ENCODE measurements around the gene TENT5A. TPM values are rescaled to one million over a fixed set of nuclear protein-coding genes. Genes with fewer than 3 reads are reported as not detected.
A peak's percentile ranks its signal among the peaks of the same experiment; 100 is the strongest.

TENT5A gene
- total RNA-seq, 1 experiment from 2014 or later: 2.5 TPM

DNA sequence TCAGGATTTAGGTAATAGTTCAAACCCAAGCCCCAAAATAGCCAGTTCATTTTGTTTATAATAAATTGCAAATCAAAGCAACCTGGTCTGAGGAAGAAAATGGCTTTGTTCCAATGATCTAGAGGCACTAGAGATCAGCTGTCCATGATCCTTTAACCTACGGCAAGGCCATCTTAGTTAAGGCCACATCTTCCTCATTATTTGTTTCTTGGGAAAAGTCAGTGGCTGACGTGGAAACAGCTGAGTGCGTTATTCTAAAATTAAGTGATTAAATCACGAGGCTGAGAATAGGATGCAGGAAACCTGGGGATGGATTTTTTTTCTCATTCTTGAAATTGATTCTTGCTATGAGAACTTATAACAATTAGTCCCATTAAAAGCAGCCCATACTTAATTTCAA is 10.1 kb upstream of the TENT5A start:
- Mint-ChIP-seq H3K27me3 (ENCODE audit: insufficient read depth, unreplicated experiment) (no peaks in the 10 kb centered on the region), H3K27ac (ENCODE audit: low read depth, unreplicated experiment) (no peak overlapping the region), H3K36me3 (ENCODE audit: insufficient read depth, unreplicated experiment) (no peaks in the 10 kb centered on the region), H3K9me3 (ENCODE audit: unreplicated experiment) (no peaks in the 10 kb centered on the region), H3K4me3 (ENCODE audit: unreplicated experiment) (no peak overlapping the region), H3K4me1 (ENCODE audit: insufficient read depth, unreplicated experiment) (peaks cover 28% of the 10 kb centered on the region)
- BruUV-seq (replicated peaks): no TSS peak
- CTCF ChIA-PET: interaction anchor here (1.0 kb wide), 1 partner anchor 278 kb away, joined by 3 read pairs; no protein-coding TSS in a partner anchor
- POLR2A ChIA-PET: interaction anchor here (0.5 to 2.0 kb wide), 5 partner anchors 9 to 1599 kb away, joined by 3 to 8 read pairs (median 3); partner anchors contain the start of gene TENT5A
- TF ChIP-seq, protein P1, sequence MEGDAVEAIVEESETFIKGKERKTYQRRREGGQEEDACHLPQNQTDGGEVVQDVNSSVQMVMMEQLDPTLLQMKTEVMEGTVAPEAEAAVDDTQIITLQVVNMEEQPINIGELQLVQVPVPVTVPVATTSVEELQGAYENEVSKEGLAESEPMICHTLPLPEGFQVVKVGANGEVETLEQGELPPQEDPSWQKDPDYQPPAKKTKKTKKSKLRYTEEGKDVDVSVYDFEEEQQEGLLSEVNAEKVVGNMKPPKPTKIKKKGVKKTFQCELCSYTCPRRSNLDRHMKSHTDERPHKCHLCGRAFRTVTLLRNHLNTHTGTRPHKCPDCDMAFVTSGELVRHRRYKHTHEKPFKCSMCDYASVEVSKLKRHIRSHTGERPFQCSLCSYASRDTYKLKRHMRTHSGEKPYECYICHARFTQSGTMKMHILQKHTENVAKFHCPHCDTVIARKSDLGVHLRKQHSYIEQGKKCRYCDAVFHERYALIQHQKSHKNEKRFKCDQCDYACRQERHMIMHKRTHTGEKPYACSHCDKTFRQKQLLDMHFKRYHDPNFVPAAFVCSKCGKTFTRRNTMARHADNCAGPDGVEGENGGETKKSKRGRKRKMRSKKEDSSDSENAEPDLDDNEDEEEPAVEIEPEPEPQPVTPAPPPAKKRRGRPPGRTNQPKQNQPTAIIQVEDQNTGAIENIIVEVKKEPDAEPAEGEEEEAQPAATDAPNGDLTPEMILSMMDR (IDR thresholded peaks at IDR 0.05; ENCODE audit: unreplicated experiment): no peak
- DNase-seq (ENCODE audit: unreplicated experiment): no peak
- intact Hi-C loops (cut with micrococcal nuclease): no loop called here

DNA sequence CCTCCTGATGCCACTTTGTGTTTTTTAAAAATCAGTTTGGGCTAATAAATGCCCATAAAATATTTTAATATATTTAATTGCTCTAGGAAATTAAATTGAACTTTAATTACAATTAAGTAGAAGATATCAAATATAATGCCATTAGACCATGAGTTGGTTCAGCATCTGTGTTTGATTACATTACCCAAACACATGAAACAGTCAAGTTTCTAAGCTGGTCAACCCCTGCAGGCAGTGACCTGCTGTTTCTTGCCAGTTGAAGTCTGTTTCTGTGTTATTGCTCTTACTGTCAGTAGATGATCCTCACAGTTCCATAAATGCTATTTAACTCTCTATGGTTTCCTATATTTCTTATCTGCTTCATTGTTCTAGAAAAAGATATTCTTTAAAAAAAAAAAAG is 9.7 kb upstream of the TENT5A start:
- intact Hi-C loops (cut with micrococcal nuclease): no loop called here

DNA sequence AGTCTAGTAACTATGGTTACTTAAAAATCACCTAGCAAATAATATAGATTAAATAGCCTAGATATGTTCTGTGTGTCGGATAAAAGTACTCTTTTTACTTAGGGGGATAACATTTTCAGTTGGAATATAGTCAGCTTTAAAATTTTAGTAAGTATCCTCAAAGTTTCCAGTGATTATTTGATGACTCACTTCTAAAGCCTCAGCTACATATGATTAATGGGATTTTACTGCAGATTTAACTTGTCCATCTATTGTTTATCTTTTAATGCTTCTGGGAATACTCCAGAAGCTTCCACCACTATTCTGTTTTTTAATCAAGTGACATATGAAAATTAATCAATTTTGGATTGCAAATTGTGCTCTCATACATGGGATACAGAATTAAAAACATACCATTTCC is 8.7 kb upstream of the TENT5A start:
- Mint-ChIP-seq H3K4me3 (ENCODE audit: unreplicated experiment) (no peak overlapping the region), H3K36me3 (ENCODE audit: insufficient read depth, unreplicated experiment) (no peaks in the 10 kb centered on the region), H3K4me1 (ENCODE audit: insufficient read depth, unreplicated experiment) (peaks cover 14% of the 10 kb centered on the region), H3K9me3 (ENCODE audit: unreplicated experiment) (no peaks in the 10 kb centered on the region), H3K27ac (ENCODE audit: low read depth, unreplicated experiment) (no peak overlapping the region), H3K27me3 (ENCODE audit: insufficient read depth, unreplicated experiment) (no peaks in the 10 kb centered on the region)
- intact Hi-C loops (cut with micrococcal nuclease): no loop called here
- peak; percentile 34 for DNase-seq (ENCODE audit: unreplicated experiment)
- ChIA-PET CTCF (interaction anchor here (0.6 kb wide), 2 partner anchors 229 to 336 kb away, joined by 4 to 6 read pairs; no protein-coding TSS in a partner anchor), POLR2A (interaction anchor here (1.1 to 1.5 kb wide), 2 partner anchors 9 to 256 kb away, joined by 4 read pairs; partner anchors contain the start of gene TENT5A)
- TF ChIP-seq, protein P1 (IDR thresholded peaks at IDR 0.05; ENCODE audit: unreplicated experiment): no peak
- BruUV-seq (replicated peaks): no TSS peak

More for the DNA sequence above, 9.7 kb upstream of the TENT5A start:
- no peaks in the 10 kb centered on the region for H3K9me3 Mint-ChIP-seq (ENCODE audit: unreplicated experiment)
- no TSS peak for BruUV-seq (replicated peaks)
- ChIA-PET CTCF (interaction anchor here (1.0 kb wide), 1 partner anchor 279 kb away, joined by 3 read pairs; no protein-coding TSS in a partner anchor), POLR2A (interaction anchor here (0.5 to 2.0 kb wide), 5 partner anchors 9 to 603 kb away, joined by 3 to 8 read pairs (median 4); partner anchors contain the start of gene TENT5A)
- no peak for DNase-seq (ENCODE audit: unreplicated experiment)
- TF ChIP-seq, protein P1 (IDR thresholded peaks at IDR 0.05; ENCODE audit: unreplicated experiment): no peak
- H3K27ac Mint-ChIP-seq (ENCODE audit: low read depth, unreplicated experiment): no peak overlapping the region
- H3K36me3 Mint-ChIP-seq (ENCODE audit: insufficient read depth, unreplicated experiment): no peaks in the 10 kb centered on the region
- no peaks in the 10 kb centered on the region for H3K27me3 Mint-ChIP-seq (ENCODE audit: insufficient read depth, unreplicated experiment)
- peaks cover 23% of the 10 kb centered on the region for H3K4me1 Mint-ChIP-seq (ENCODE audit: insufficient read depth, unreplicated experiment)
- no peak overlapping the region for H3K4me3 Mint-ChIP-seq (ENCODE audit: unreplicated experiment)

DNA sequence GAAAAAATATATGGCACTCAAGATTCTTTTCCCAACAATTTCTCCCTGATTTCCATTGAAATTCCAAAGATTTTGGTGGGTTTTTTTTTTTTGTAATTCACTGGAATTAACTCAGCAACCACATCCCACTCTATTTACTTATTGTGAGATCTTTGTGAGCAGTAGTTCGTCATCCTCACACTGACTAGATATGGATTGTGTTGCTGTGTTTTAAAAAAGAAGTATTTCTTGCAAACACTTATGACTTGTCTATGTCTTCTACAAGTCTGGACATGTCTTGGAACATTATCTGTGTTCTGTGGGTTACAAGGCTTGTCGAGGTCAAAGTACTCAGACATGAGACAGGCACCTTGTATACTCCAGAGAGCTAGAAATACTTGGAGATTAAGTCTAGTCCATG is 7.3 kb upstream of the TENT5A start:
- Mint-ChIP-seq H3K36me3 (ENCODE audit: insufficient read depth, unreplicated experiment) (no peaks in the 10 kb centered on the region), H3K4me3 (ENCODE audit: unreplicated experiment) (no peak overlapping the region), H3K27me3 (ENCODE audit: insufficient read depth, unreplicated experiment) (no peaks in the 10 kb centered on the region), H3K9me3 (ENCODE audit: unreplicated experiment) (no peaks in the 10 kb centered on the region), H3K27ac (ENCODE audit: low read depth, unreplicated experiment) (peak overlapping the region; percentile 87), H3K4me1 (ENCODE audit: insufficient read depth, unreplicated experiment) (peaks cover 9% of the 10 kb centered on the region)
- CTCF ChIA-PET: interaction anchor here (0.6 to 1.2 kb wide), 4 partner anchors 141 to 263 kb away, joined by 3 to 5 read pairs (median 4); no protein-coding TSS in a partner anchor
- TF ChIP-seq, protein P1 (IDR thresholded peaks at IDR 0.05; ENCODE audit: unreplicated experiment): no peak
- DNase-seq (ENCODE audit: unreplicated experiment): peak; percentile 72
- BruUV-seq (replicated peaks): no TSS peak
- POLR2A ChIA-PET: interaction anchor here (1.2 to 2.5 kb wide), 5 partner anchors 9 to 258 kb away, joined by 3 to 10 read pairs (median 5); no protein-coding TSS in a partner anchor
- intact Hi-C loops (cut with micrococcal nuclease): loop anchor here (10.0 kb wide), 2 partner anchors 175 to 385 kb away; no protein-coding TSS in a partner anchor
